HG03280 (cell line): ENCODE results near the gene SPINT1.
A peak's percentile ranks its signal among the peaks of the same experiment; 100 is the strongest.
"Not testable (repeated sequence)": the region's sequence is repeated elsewhere in the genome, so short reads cannot be mapped to it uniquely, and the experiment has no call there.

Experiments
- ATAC-seq: cut with Tn5 transposase; IDR thresholded peaks from one replicate; pipeline ENCODE4 v1.9.1; 2021; ENCODE audit warnings: mild to moderate bottlenecking, moderate library complexity; ENCODE audit not compliant: unreplicated experiment

SPINT1 gene

GRCh38 chr15:40857601-40858341, 13.9 kb downstream of the SPINT1 start:
- peak; percentile 63 for ATAC-seq

GRCh38 chr15:40858706-40859105, 14.9 kb downstream of the SPINT1 start:
- no peak for ATAC-seq

DNA sequence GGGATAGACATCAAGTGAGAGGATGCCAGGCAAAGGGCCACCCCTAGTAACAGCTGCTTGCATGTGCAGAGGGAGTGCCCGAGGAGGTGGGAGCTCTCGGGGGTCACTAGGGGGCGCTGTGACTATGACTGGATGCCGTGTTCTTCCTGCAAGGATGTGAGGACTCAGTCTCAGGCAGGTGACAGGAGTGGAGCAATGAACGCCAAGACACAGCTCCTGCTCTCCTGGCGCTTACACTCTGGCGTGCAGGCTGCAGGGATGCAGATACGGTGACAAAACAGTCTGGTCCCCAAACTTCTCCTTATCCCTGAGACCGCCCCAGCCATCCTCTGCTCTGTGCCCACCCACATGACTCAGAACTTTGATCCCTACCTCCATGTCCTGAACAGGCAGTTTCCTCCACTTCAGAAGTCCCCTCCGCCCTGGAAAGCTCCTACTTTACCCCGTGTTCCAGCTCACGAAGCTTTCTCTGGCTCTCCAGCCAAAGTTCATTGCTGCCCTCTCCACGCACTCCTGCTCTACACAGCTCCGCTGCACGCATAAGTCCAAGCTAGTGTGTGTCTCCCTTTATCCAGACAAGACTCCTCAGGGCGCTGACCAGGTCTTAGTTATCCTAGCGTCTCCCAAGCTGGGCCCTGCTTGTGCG, 15.5 kb downstream of the SPINT1 start:
- no peak for ATAC-seq

DNA sequence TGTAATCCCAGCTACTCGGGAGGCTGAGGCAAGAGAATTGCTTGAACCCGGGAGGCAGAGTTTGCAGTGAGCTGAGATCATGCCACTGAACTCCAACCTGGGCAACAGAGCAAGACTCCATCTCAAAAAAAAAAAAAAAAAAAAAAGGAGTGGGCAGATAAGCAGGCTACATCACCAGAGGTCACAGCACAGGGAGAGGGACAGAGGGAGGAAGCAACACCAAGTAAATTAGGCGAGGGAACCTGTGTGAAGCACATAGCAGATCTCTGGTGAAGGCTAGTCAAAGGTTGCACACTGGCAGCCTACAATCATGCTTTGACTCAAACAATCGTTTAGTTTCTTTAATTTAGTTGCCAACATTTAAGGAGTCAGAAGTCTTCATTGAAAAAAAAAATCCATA, 17.3 kb downstream of the SPINT1 start:
- not testable (repeated sequence) for ATAC-seq

DNA sequence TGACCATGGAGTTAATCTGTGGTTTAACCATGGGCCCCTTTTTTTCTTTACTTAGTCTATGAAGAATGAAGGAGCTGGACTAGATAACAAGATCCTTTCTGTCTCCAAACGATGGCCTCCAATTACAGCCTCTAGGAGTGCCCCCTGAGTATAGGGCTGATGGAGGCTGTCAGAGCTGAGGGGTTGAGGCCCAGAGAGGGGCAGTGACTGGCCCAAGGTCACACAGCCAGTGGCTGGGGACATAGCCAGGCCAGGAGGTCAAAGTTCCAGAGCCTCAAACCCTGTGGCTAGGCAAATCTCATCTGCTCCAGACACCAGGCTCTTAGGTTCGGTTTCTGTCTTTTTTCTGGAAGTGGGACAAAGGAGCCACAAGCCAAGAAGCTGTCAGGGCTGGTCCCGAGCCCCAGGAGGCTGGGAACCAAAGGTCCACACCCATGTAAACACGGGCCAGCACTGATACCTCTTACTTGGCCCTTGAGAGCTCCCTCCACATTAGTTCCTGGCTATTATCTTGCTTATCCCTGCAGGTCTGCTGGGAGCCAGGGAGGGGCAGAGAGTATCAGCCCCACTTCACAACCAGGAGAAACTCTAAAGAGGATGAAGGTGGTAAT, 19.9 kb downstream of the SPINT1 start:
- no peak for ATAC-seq

DNA sequence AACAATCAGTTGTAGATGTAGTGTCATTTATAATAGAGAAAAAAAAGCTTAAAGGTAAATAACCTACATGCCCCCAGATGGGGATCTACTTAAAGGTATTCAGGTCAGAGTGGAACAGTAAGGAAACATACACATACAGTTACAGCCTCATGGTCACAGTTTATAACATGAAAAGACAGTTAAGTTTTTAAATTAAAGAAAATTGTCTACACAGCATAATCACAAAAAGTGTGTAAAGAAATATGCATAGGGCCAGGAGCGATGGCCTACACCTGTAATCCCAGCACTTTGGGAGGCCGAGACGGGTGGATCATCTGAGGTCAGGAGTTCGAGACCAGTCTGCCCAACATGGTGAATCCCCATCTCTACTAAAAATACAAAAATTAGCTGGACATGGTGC, 23.4 kb downstream of the SPINT1 start:
- ATAC-seq, result no peak

- no peak for ATAC-seq
Observed at GRCh38 chr15:40869686-40870085, 25.8 kb downstream of the SPINT1 start.

DNA sequence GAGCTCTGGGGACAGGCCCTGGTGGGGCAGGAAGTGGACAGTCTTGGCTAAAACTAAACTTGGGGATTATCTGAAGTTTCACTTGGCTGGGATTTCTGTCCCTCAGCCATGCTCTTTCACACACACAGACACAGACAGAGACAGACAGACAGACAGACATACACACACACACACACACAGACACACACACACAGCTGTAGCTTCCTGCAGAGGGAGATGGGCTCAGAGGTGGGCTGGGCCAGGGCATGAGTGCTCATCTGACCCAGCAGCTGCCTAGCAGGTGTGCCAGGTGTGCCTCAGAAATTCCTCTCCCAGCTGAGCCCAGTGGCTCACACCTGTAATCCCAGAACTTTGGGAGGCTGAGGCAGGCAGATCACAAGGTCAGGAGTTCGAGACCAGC, 26.9 kb downstream of the SPINT1 start:
- ATAC-seq, result no peak

DNA sequence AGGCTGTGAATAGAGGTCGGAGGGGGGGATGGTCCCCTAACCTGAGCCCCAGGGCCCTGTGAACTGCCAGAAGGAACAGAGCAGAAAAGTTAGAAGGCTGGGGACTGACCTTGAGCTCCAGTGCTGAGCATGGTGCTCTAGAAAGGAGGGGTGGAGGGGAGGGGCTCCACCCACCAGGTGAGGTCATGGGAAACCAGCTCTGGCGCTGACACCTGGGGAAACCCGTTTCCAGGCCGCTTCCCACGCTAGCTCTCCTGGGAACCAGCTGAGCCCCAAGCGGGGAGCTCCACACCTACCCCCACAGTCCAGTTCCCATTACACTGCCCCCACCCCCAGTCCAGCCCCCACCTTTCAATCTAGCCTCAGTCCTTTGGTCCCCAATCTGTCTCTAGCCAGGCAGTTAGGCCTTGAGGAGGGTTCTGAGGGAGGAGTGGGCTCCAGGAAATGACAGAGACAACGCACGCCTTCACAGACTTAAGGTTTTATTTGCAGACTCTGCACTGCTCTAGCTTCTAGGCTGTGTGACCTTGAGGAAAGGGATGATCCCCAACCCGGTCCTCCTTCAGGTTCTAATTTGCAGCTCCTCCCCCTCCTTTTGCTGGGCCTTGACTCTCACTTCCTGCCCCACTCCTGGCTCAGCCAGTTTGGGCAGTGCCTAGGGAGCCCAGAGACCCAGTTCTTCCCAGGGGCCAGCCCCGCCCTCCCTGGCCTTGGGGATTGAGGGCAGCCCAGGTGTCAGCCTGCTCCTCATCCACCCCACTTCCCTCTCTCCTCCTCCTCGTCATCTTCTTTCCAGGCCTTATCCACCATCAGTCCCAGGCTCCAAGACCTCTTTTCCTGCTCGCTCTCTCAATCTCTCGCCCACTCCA, 28.1 kb downstream of the SPINT1 start:
- ATAC-seq, result no peak

- ATAC-seq, result no peak
Observed at GRCh38 chr15:40872791-40873693, 29.2 kb downstream of the SPINT1 start.

DNA sequence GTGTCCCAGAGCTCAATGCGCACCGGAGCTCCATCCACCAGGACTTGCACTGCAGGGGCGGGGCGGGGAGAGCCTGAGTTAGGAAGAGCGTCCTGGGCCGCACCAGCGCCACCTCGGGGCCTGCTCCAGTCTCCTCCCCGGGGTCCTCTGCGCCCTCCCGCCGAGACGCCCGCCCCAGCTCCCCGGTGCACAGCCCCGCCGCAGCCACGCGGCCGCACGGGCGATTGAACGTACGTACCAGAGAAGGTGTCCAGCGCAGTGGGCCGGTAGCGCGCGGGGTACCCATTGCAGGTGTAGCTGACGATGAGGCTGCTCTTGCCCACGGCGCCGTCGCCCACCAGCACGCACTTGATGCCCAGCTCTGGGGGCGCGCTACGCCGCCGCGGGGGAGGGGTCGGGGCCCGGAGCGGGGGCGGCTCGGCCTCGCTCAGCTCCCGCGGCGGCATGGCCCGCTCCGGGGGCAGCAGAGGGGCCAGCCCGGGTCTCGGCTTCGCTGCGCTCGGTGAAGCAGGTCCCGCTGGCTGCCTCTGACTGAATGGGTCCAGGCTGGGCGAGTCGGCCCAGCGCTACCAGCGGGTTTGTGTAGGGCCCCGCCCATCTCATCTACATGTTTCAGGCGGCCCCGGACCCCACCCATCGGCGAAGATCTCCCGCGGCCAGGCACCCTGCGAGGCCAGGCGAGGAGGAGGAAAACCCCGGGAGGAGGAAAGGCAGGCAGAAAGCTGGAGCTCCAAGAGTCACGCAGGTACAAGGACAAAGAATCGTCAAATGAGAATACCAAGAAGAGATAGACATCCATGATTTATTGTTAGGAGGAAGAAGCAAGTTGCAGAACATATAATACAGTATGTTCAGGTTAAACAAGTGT, 30.1 kb downstream of the SPINT1 start, which contains the start of gene RHOV:
Gene RHOV (minus strand): TSS at position 541 of the 868 bp plus-strand sequence. CDS start 95 bp downstream, at position 446.
- peak; percentile 54 for ATAC-seq

DNA sequence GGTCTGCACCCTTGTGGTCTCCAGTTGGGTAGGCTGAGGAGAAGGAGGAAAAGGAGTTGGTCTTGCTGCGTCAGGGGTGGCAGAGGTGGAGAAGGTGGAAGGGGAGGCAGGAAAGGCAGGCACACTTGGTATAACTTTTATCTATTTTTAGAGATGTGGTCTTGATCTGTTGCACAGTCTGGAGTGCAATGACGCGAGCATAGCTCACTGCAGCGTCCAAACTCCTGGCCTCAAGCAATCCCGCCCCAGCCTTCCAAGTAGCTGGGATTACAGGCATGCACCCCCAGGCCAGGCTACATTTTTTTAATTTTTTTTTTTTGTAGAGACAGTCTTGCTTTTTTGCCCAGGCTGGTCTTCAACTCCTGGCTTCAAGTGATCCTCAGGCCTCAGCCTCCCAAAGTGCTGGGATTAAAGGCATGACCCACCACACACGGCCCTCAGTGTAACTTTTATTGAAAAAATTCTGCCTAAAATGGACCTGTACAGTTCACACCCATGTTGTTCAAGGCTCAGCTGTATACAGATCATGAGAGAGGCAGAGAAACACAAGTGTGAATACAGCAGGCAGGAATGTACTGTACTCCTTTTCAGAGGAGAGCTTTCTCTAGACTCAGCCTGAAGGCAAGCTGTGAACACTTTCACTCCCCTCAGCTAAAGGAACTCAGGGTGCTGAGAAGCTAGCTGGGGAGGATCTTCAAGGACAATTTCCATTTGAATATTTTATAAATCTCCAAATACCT, 32.3 kb downstream of the SPINT1 start:
- no peak for ATAC-seq

DNA sequence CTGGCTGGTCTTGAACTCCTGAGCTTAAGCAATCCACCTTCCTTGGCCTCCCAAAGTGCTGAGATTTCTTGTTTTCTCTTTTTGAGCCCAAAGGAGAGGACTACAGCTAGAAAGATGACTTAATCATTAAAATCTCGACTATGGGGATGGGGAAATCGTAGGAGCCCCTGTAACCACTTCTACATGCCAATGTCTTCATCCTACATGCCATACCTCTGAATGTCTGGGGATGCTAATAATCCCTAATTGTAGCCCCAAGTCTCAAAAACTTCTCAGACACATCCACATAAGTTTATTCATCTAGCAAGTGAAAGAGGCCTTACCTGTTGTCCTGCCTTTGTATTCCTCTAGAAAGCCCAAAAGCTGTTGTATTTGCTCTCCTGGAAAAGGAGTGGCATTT, 33.8 kb downstream of the SPINT1 start:
- ATAC-seq, result no peak

DNA sequence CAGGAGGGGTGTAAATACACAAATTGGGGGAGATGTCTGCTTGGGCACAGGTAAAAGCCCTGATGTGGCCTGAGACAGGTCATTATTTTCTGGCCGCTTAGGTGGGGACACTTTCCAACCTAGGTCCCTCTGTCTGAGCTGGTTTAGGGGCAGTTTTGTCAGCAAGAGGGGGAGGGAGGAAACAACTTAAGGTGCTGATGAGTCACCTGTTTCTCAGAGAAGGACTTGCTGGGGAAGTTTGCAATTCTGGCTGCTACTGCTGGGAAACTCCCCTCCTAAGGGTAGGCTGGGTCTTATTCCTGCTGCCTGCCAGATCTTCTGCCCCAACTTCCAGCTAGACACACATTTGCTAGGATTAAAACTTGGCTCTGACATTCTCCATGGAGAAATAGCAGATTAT, 34.9 kb downstream of the SPINT1 start:
- no peak for ATAC-seq

DNA sequence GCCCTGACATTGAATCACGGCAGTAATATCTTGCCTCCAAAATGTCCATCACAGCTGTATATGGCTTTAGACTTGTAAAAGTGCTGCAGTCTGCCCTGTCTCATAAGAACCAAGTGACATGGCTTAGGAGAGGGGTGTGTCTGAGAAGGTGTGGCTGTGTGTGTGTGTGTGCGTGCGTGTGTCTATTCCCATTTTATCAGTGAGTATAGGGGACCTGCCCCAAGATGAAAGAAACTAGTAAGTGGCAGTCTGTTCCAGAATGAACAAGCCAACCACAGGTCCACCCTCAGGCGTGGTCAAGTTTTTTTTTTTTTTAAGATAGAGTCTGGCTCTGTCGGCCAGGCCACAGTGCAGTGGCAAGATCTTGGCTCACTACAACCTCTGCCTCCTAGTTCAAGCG, 35.8 kb downstream of the SPINT1 start:
- no peak for ATAC-seq

- no peak for ATAC-seq
Observed at GRCh38 chr15:40881351-40881750, 37.5 kb downstream of the SPINT1 start.

- ATAC-seq, result no peak
Observed at GRCh38 chr15:40886586-40886985, 42.7 kb downstream of the SPINT1 start.

DNA sequence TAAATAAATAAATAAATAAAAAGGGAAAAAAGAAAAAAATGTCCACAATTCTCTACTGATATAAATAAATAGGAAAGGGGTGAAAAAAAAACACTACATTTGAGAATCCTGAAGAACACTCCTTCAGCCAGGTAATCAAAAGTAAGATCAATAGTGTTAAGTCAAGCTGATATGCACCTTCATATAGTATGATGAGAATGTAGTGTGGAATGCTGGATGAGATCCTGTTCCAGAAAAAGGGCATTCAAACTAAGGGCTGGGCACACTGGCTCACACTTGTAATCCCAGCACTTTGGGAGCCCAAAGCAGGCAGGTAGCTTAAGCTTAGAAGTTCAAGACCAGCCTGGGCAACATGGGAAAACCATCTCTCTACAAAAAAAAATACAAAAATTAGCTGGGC, 45.3 kb downstream of the SPINT1 start:
- ATAC-seq, result no peak
